NCI-H69 (cell line): ENCODE measurements around the gene DIRAS1.
A peak's percentile ranks its signal among the peaks of the same experiment; 100 is the strongest.

Experiments
- DNase-seq: peaks from one replicate; lab custom pipeline; 2025; lab: John Stamatoyannopoulos, UW

DIRAS1 gene

DNA sequence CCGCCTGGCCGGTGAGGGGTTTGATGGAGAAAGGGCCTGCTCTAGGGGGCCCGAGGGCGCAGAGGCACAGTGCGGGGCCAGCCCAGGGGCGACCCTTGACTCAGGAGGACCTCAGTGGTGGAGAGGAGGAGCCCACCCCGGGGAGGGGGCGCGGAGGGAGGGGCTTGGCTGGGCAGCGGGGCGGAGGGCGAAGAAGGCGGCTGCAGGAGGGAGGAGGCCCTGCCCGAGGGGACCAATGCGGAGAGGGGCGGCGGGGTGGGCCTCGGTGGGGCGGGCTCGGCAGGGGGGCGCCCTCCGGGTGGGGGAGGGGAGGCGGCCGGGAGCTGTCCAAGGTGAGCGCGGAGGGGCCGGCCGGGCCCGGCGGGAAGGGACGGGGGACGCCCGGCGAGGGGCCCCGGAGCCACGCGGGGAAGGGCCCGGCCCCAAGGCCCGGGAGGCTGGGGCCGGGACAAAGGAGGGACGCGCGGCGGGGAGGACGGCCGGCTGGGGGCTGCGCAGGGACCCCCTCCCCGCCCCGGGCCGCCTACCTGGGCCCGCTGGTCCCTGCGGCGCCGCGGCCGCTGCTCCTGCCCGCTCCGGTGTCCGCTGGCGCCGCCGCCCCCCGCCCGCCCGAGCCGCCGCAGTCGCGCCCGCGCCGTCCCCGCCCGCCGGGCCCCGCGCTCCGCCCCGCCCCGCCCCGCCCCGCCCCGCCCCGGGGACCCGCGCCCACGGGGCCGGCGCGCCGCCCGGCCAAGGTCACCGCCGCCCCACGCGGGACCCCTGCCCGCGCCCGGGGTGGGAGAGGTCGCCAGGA is at the start of gene DIRAS1:
Gene DIRAS1 (minus strand): TSS at position 596 of the 793 bp plus-strand sequence. CDS start 3,566 bp downstream, outside the sequence.
- DNase-seq: peak; percentile 52

DNA sequence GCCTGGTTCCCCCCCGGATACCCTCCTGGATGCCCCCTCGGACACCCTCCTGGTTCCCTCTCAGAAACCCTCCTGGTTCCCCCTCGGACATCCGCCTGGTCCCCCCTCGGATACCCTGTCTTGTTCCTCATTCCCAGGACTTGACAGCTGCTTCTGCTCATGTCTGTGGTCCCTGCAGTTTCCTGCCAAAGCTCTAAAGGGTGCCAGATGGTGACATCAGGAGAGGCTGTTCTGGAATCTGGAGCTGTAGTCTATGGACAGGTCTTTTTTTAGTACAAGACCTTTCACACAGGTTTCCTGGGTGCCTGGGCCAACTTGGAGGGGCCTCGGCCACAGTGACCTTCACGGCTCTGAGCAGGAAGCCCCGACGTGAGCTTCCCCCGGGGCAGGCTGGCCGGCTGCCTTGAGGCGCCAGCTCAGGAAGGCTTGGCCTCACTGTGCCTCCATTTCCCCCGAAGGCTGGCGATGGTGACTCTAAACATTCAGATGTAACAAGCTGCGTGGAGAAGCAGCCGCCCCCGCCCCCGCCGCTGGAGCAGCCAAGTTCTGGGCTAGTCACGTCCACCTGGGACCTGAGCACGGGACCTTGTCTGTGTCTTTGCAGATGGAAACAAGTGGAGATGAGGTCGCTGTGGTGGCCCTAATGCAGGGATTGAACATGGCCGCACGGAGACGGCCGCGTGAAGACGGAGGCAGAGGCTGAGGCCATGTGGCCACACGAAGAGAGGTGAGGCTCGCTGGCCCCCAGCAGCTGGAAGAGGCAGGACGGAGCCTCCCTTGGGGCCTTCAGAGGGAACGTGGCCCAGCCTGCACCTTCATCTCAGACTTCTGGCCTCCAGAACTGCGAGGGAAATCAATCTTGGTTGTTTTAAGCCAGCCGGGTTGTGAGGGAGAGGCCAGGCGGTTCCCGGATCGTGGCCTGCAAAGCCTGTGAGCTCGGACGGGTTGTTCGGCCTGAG is 49.2 kb upstream of the DIRAS1 start:
- no peak for DNase-seq

GRCh38 chr19:2769218-2769617 is 48.0 kb upstream of the DIRAS1 start:
- DNase-seq: no peak

GRCh38 chr19:2768365-2769132 is 47.4 kb upstream of the DIRAS1 start:
- no peak for DNase-seq

DNA sequence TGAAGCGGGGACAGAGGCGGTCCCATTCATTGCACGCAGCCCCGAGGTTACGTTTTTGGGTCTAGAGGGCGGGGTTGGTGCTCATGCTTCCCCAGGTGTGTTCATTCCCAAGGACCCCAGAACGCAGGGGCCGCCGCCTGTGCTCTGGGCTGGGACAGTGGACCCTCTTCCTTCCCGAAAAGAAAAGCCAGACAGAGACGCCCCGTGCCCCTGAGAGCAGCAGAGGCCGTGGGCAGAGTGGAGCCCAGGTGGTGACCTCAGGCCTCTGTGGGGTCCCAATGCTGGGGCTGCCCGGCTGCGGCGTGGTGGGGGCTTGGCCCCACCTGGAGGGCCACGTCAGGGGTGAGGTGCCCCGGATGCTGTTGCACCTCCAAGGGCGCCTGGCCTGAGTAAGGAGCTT is 46.5 kb upstream of the DIRAS1 start:
- DNase-seq: no peak

DNA sequence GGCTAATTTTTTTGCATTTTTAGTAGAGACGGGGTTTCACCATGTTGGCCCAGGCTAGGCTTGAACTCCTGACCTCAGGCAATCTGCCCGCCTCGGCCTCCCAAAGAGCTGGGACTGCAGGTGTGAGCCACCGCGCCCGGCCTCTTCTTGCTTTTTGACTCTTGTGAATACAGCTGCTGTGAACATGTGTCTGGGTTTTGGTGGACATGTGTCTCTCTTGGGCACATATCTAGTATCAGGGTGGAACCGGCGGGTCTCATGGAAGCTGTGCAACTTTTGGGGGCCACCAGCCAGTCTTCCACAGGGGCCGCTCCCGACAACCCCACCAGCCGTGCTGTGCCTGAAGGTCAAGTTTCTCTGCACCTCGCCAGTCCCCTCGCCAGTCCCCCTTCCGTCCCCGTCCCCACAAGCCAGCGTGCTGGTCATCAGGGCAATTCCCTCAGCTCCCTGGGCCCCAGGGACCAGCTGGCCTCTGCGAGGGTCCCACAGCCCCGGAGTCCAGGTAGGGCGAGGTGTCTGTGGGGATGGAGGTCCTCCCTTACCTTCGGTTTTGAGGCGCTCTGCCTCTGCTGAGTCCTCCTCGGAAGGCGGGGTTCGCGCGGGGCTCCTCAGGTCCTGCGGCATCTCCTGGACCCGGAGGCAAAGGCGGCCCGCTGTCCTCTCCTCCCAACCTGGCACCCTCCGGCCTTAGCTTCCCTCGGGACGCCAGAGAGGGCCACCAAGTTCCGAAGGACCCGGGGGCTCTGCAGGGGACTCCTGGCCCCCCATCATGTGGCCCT is 45.6 kb upstream of the DIRAS1 start:
- no peak for DNase-seq

DNA sequence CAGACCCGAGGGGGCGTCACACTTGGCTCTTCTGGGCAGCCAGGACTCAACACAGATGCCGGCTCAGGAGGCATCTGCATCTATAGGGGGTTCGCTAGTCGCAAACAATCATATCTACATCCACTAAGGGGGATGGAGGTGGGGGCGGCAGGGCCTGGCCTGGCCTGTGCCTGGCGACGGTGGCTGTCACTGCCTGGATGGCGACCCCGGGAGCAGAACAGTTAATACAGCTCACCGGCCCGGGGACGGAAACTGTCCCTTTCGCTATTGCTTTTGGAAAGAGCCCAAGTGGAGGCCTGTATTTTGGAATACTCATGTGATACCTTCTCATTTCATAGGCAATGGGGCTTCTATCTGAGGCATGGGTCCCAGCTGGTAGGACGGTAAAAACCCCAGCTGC is 44.2 kb upstream of the DIRAS1 start:
- no peak for DNase-seq

DNA sequence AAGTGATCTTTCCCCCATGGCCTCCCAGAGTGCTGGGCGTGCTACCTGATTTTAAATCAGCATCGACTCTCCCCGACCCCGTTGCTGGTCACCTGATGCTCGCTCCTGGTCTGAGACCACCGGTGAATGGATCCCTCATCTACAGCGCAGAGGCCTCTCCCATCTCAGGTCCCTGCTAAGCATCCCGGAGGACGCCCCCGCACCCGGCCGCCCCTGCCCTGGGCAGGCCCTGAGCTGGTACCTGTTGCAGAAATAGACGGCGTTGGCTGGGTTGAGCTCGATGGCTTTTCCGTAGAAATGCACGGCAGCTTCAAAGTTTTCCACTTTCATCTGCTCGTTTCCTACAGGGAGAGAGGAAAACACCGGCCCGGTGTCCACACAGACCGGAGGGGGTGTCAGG is 43.8 kb upstream of the DIRAS1 start:
- DNase-seq: no peak

DNA sequence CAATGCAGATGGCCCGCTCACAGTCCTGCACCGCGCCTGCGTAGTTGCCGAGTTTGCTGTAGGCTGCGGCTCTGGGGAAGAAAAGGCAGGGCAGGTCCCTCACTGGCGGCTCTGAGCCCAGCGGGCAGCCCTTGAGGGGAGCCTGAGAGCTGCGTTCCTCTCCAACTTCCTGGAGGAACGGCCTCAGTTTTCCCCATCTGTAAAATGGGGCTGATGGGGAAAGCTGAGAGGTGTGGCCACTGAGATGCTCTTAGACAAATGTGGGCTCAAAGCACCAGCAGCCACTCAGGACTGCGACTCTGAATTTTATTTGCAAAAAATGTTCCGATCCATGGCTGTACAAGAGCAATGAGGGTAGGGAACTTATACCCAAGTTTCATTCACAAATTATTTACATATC is 42.5 kb upstream of the DIRAS1 start:
- DNase-seq: no peak

- no peak for DNase-seq
These were observed 41.8 kb upstream of the DIRAS1 start for GRCh38 chr19:2762783-2763496.

- DNase-seq: no peak
These were observed 41.0 kb upstream of the DIRAS1 start for GRCh38 chr19:2761876-2762782.

- DNase-seq: no peak
These were observed 40.1 kb upstream of the DIRAS1 start for GRCh38 chr19:2761309-2761677.

DNA sequence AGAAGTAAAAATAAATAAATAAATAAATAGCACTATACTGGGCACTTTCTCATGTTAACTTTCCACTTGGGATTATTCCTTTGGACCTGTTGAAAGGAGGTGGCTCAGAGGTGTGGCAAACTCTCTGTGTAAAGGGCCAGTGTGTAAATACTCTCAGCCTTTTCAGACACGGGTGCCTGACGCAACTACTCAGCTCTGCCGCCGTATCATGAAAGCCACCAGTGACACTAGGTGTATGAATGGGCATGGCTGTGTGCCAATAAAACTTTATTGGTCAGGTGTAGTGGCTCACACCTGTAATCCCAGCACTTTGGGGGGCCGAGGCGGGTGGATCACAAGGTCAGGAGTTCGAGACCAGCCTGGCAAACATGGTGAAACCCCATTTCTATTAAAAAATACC is 38.8 kb upstream of the DIRAS1 start:
- DNase-seq: no peak

DNA sequence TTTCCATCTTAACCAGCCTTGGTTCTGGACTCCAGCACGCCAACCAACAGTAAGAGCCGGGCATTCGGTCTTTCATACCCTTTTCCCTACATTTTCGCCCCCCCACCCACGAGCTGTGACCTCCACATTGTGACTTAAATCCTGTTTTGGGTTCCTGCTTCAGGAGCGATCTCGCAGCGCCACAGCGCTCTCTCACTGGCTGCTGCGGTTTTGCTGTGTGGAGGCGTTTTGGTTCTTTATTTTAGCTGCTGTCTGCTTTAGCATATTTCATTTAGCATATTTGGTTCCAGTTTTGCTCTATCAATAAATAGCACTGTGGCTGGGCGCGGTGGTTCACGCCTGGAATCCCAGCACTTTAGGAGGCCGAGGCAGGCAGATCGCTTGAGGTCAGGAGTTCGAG is 38.2 kb upstream of the DIRAS1 start:
- DNase-seq: no peak

- DNase-seq: no peak
These were observed 37.6 kb upstream of the DIRAS1 start for GRCh38 chr19:2758601-2759313.

DNA sequence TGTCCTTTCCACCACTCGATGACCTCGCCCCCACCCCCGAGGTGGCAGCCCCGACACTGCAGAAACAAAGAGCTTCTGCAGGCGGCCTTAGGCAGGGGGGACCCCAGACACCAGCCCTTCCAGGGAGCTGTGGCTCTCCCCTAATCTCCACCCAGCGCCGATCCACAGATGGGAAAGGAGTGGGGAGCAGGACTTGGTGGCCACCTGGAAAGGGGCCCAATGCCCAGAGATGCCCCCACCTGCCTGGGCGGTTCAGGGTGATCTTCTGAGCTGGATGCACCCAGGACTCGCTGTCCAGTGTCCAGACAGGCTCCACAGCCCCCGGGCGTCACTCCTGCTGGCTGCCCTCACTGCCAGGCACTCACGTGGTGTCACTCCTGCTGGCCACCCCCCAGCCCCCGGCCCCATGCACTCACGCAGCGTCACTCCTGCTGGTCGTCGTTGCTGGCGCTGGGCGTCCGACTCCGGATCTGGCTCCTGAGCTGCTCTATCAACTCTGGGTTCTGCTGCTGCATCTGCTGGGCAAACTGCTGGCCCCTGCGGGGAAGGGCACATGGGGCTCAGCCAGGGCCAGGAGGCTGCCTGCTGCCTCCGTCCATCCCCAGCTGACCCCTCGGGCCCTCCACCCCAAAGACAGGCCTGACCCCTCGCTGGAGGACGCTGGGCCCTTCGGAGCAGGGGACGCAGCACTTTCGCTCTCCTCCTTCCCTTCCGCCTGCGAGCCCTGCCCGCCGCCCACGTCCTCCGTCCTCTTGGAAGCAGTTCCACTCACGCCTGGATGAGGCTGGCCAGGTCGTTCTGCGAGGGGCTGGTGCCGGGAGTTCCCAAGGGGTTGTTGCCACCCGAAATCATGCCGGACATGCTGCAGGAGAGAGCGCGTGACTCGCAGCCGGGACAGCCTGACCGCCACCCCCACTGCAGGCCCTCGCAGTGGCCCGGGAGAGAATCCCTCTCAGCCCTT is 36.0 kb upstream of the DIRAS1 start:
- DNase-seq: no peak

GRCh38 chr19:2756477-2756876 is 35.3 kb upstream of the DIRAS1 start:
- DNase-seq: no peak

DNA sequence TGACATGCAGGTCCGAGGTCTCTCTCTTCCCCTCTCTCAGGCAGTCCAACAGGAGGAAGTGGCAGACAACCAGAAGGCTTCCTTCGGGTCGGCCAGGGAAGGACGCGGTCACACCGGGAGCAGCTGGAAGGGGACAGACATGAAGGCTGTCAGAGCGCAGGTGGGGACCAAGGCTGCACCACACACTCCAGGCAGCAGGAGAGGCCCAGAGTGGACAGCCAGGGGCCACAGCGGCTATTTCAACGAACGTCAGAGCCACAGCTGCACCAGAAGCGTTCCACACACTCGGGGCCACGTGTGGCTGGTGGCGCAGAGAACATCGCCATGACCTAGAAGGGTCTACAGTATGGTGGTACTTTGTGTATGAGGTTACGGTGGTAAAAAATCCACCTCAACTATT is 34.6 kb upstream of the DIRAS1 start:
- DNase-seq: no peak
